ENCODE data around the gene MED6. TPM values are rescaled to one million over a fixed set of nuclear protein-coding genes. Genes with fewer than 3 reads are reported as not detected.

The MED6 gene
- total and polyA plus RNA-seq, 8 donors = 12.6 to 71.0 (median 26.5) TPM

DNA sequence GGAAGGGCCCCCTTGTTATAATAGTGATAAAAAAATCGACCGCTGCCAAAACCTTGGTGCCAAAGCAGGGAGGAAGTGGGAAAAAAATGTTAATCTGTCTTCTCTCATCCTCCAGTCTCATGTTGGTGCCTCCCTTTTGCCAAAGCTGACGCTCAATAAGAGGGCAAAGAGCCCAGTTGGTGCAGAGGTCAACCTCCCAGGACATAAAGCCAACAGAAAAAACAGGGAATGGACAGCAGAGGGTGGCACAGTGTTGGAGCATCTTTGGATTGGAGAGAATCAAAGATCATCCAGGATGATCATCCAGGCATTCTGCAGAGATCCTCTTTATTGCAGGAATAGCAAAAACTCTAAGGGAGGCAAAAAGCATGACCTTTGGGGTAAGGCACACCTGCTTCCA is 31.5 kb upstream of the MED6 start:
- H3K4me1 ChIP-seq = no peaks in the 10 kb centered on the region
- TF ChIP-seq POLR2AphosphoS5 (IDR thresholded peaks at IDR 0.05) (no peak), EP300 (IDR thresholded peaks at IDR 0.05) (no peak), POLR2A (IDR thresholded peaks at IDR 0.05) (no peak)
- TF ChIP-seq, protein P1, sequence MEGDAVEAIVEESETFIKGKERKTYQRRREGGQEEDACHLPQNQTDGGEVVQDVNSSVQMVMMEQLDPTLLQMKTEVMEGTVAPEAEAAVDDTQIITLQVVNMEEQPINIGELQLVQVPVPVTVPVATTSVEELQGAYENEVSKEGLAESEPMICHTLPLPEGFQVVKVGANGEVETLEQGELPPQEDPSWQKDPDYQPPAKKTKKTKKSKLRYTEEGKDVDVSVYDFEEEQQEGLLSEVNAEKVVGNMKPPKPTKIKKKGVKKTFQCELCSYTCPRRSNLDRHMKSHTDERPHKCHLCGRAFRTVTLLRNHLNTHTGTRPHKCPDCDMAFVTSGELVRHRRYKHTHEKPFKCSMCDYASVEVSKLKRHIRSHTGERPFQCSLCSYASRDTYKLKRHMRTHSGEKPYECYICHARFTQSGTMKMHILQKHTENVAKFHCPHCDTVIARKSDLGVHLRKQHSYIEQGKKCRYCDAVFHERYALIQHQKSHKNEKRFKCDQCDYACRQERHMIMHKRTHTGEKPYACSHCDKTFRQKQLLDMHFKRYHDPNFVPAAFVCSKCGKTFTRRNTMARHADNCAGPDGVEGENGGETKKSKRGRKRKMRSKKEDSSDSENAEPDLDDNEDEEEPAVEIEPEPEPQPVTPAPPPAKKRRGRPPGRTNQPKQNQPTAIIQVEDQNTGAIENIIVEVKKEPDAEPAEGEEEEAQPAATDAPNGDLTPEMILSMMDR (IDR thresholded peaks at IDR 0.05) = no peak
- 55 to 78% (median 65%) methylated on average over 3 of the region's 3 CpGs for WGBS, 5 donors
- no peaks in the 10 kb centered on the region for H3K36me3 ChIP-seq
- peaks cover 0 to 6% (median 3%) of the 10 kb centered on the region in 4 donors for H3K9me3 ChIP-seq
- intact Hi-C loops (cut with DNase I; ENCODE audit: low total_unique reads) = loop anchor here (10.0 kb wide), 1 partner anchor 193 kb away; no protein-coding TSS in a partner anchor
- DNase-seq = no peak
- no peak overlapping the region for H3K27ac ChIP-seq
- peaks cover 0 to 7% (median 0%) of the 10 kb centered on the region in 3 donors for H3K27me3 ChIP-seq
- no peak overlapping the region for H3K4me3 ChIP-seq

DNA sequence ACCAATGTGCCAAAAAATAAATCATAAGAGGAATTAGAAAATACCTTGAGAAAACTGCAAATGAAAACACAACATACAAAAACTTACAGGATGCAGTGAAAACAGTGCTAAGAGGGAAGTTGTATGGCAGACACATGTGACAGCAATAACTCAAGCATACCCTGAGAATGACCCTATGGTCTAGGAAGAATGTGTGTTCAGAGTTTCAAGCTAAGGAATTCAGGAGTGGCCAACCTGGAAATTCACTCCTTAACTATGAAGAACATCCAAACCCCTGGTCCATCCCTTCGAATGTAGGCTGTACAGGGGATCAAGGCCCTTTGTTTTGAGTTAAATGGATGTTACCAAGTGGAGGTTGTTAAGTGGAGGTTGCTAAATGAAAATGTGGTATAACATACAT is 24.5 kb upstream of the MED6 start:
- no peak for DNase-seq
- Histone ChIP-seq H3K9me3 (peaks cover 0 to 14% (median 9%) of the 10 kb centered on the region in 4 donors), H3K4me1 (no peaks in the 10 kb centered on the region), H3K4me3 (no peak overlapping the region), H3K36me3 (no peaks in the 10 kb centered on the region), H3K27ac (no peak overlapping the region), H3K27me3 (no peaks in the 10 kb centered on the region)
- intact Hi-C loops (cut with DNase I; ENCODE audit: low total_unique reads) = no loop called here
- TF ChIP-seq POLR2AphosphoS5 (IDR thresholded peaks at IDR 0.05) (no peak), POLR2A (IDR thresholded peaks at IDR 0.05) (no peak), EP300 (IDR thresholded peaks at IDR 0.05) (no peak)
- TF ChIP-seq, protein P1 (IDR thresholded peaks at IDR 0.05) = no peak
- WGBS, 5 donors = 69 to 100% (median 90%) methylated on average over 1 of the region's 1 CpG

DNA sequence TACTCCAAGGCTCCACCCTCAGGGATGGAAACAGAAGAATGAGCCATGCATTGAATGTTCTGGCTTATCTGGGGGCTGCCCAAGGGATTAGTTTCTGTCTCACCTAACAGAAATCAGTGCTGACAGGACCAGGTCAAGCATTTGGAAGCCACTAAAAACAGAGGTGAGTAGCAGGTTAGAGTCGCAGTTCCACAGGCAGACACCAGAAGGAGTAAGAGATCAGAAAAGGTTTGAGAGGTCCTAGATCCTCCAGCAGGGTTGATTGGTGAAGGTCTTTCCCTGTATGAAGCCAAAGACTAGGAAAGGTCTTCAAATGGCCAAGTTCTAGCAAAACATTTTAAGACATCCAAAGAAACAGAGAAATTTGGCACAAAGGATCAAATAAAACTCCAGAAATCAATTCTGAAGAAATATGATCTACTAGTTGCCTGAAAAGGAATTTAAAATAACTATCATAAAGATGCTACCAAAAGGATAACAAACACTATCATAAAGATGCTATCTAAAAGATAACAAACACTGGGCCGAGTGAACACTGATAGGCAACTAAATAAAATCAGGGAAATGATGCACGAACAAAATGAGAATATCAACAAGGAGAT is 21.8 kb upstream of the MED6 start:
- Histone ChIP-seq H3K4me3 (no peak overlapping the region), H3K4me1 (no peaks in the 10 kb centered on the region), H3K36me3 (no peaks in the 10 kb centered on the region), H3K27ac (no peak overlapping the region), H3K27me3 (no peaks in the 10 kb centered on the region), H3K9me3 (peaks cover 0 to 10% (median 8%) of the 10 kb centered on the region in 4 donors)
- WGBS, 5 donors = 28 to 40% (median 36%) methylated on average over 3 of the region's 3 CpGs
- intact Hi-C loops (cut with DNase I; ENCODE audit: low total_unique reads) = no loop called here
- TF ChIP-seq EP300 (IDR thresholded peaks at IDR 0.05) (no peak), POLR2AphosphoS5 (IDR thresholded peaks at IDR 0.05) (peak in 1 of 3 donors; percentile 24), POLR2A (IDR thresholded peaks at IDR 0.05) (no peak)
- TF ChIP-seq, protein P1 (IDR thresholded peaks at IDR 0.05) = peak in 5 of 7 experiments; percentile 64 to 92 (median 74)
- peak; percentile 66 to 72 for DNase-seq

DNA sequence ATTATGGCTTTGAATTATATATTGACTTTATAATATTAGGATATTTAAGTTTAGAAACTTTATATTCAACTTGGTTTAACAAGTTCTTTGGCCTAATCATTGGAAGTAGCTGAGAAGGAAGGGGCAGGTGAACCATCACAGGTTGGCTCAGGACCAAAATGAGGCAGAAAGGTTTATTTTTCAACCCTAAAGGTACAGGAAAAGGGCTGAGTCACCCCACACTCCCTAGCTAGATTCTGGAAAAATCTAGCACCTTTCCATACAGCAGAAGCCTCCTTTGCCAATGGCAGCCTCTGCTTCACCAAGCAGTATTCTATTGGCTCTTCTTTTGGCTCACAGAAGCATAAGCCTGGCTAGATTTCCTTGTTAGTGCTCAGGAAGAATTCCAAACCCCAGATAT is 19.3 kb upstream of the MED6 start:
- Histone ChIP-seq H3K9me3 (no peaks in the 10 kb centered on the region), H3K4me3 (no peak overlapping the region), H3K36me3 (no peaks in the 10 kb centered on the region), H3K27me3 (no peaks in the 10 kb centered on the region), H3K4me1 (no peaks in the 10 kb centered on the region), H3K27ac (no peak overlapping the region)
- intact Hi-C loops (cut with DNase I; ENCODE audit: low total_unique reads) = no loop called here
- DNase-seq = no peak
- TF ChIP-seq EP300 (IDR thresholded peaks at IDR 0.05) (no peak), POLR2AphosphoS5 (IDR thresholded peaks at IDR 0.05) (no peak), POLR2A (IDR thresholded peaks at IDR 0.05) (no peak)
- TF ChIP-seq, protein P1 (IDR thresholded peaks at IDR 0.05) = no peak

All from stomach (tissue), 9 donors.